HepG2 (cell line): Measurements from ENCODE around the gene MBTPS1.

Experiments
- NR2F2 ChIP-seq: IDR thresholded peaks from 2 replicates; pipeline ENCODE4 v1.6.1; 2012; ENCODE audit warnings: low read depth, inconsistent platforms, borderline replicate concordance
- POLR2AphosphoS2 ChIP-seq: IDR thresholded peaks from 2 replicates; pipeline ENCODE4 v1.6.1; 2011; ENCODE audit warnings: low read depth, low read length, improper control_type of control experiment
- ZNF446 ChIP-seq: sonication (generic); formaldehyde crosslinking; IDR thresholded peaks from 2 replicates; pipeline ENCODE4 v1.5.0; 2020; ENCODE audit warnings: mild to moderate bottlenecking, missing genetic modification reagents
- ZNF614 ChIP-seq: IDR thresholded peaks from 2 replicates; pipeline ENCODE4 v1.6.1; 2018; ENCODE audit warnings: missing biosample characterization, missing genetic modification reagents, inconsistent platforms, borderline replicate concordance

DNA sequence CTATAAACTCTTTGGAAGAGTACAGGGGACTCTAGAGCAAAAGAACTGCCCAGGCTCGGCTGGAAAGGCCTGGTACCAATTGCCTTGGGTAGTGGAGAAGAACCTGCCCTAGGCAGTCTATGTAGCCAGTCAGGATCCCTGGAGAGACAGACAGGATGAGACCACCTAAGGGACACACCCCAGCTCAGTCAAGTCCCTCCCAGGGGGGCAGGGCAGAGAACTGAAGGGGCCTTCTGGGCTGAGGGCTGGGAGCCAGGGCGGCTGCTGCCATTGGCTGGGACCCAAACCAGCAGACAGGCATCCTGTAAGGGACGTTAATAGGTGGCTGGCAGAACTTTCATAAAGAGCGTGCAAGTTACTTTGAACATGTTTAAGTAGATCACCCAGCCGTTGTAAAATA lies 61.4 kb downstream of the MBTPS1 start:
- TF ChIP-seq ZNF446 (no peak), ZNF614 (no peak), POLR2AphosphoS2 (no peak), NR2F2 (no peak)
